Testis (tissue), 2 donors: Measurements from ENCODE around the gene OTULIN.

Source experiments
- POLR2A ChIP-seq: fragments of 450-650 bp; IDR thresholded peaks from one replicate; pipeline ENCODE4 v1.6.1; 2017; ENCODE audit warnings: antibody characterized with exemption, mild to moderate bottlenecking, moderate library complexity
- TF ChIP-seq, protein P1 (sequence below), 3 experiments: fragments of 450-650 bp in 2 of 3; fragments of 200-600 bp in 1 of 3; sonication (generic) in 1 of 3; IDR thresholded peaks; one replicate each; pipeline ENCODE4 v1.5.1; 2016 to 2019; ENCODE audit warnings: antibody characterized with exemption in 3 of 3, mild to moderate bottlenecking in 2 of 3, moderate library complexity in 1 of 3

DNA sequence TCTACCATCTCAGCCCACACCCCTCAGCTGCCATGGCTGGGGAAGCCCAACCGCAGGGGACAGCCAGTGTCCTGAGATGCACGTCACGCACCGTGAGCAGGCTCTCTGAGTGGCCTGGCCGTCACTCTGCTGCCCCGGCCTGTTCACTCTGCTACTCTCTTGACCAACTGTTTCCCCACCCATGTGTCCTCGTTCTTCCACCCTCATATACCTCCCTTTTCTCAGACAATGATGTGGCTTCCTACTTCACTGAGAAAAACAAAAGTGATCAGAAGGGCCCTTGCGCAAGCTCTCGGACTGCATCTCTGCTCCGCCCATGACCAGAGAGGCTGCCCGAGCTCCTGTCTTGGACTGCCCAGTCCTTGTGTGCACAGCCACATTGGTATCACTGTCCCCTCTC lies 47.6 kb downstream of the OTULIN start:
- TF ChIP-seq, protein P1, sequence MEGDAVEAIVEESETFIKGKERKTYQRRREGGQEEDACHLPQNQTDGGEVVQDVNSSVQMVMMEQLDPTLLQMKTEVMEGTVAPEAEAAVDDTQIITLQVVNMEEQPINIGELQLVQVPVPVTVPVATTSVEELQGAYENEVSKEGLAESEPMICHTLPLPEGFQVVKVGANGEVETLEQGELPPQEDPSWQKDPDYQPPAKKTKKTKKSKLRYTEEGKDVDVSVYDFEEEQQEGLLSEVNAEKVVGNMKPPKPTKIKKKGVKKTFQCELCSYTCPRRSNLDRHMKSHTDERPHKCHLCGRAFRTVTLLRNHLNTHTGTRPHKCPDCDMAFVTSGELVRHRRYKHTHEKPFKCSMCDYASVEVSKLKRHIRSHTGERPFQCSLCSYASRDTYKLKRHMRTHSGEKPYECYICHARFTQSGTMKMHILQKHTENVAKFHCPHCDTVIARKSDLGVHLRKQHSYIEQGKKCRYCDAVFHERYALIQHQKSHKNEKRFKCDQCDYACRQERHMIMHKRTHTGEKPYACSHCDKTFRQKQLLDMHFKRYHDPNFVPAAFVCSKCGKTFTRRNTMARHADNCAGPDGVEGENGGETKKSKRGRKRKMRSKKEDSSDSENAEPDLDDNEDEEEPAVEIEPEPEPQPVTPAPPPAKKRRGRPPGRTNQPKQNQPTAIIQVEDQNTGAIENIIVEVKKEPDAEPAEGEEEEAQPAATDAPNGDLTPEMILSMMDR (IDR thresholded peaks at IDR 0.05) = no peak
- TF ChIP-seq POLR2A = no peak
